Parathyroid adenoma (tissue), 2 donors: ENCODE data around the gene TGFBR1.

Experiments used
- H2AFZ ChIP-seq: fragments of 300-600 bp; sonication (generic); one replicate; pipeline ENCODE4 v1.7.0; 2017; ENCODE audit warnings: antibody characterized with exemption, mild to moderate bottlenecking
- H3K27ac ChIP-seq: fragments of 300-600 bp; sonication (generic); one replicate; pipeline ENCODE4 v1.7.0; 2017
- H3K27me3 ChIP-seq: fragments of 300-600 bp; sonication (generic); one replicate; pipeline ENCODE4 v1.7.0; 2017; ENCODE audit warnings: low read length; ENCODE audit not compliant: control insufficient read depth, insufficient read depth
- H3K36me3 ChIP-seq: fragments of 300-600 bp; sonication (generic); one replicate; pipeline ENCODE4 v1.7.0; 2017; ENCODE audit warnings: low read length; ENCODE audit not compliant: control insufficient read depth, insufficient read depth
- H3K4me1 ChIP-seq: fragments of 300-600 bp; sonication (generic); one replicate; pipeline ENCODE4 v1.7.0; 2017; ENCODE audit warnings: control low read depth
- H3K4me2 ChIP-seq: fragments of 300-600 bp; sonication (generic); one replicate; pipeline ENCODE4 v1.7.0; 2017; ENCODE audit warnings: low read length
- H3K4me3 ChIP-seq: fragments of 300-600 bp; sonication (generic); one replicate; pipeline ENCODE4 v1.7.0; 2017; ENCODE audit warnings: low read depth, low read length
- H3K79me2 ChIP-seq: fragments of 300-600 bp; sonication (generic); one replicate; pipeline ENCODE4 v1.7.0; 2017; ENCODE audit warnings: control low read depth
- H3K9ac ChIP-seq: fragments of 300-600 bp; sonication (generic); one replicate; pipeline ENCODE4 v1.7.0; 2017; ENCODE audit warnings: mild to moderate bottlenecking
- H3K9me3 ChIP-seq: fragments of 300-600 bp; sonication (generic); one replicate; pipeline ENCODE4 v1.7.0; 2017; ENCODE audit warnings: low read length; ENCODE audit not compliant: control insufficient read depth
- TF ChIP-seq, protein P1 (sequence below): fragments of 300-600 bp; sonication (generic); IDR thresholded peaks from one replicate; pipeline ENCODE4 v1.7.0; 2017; ENCODE audit warnings: antibody characterized with exemption, mild to moderate bottlenecking
- donor health status: primary hyperparathyroidism.

Gene TGFBR1

DNA sequence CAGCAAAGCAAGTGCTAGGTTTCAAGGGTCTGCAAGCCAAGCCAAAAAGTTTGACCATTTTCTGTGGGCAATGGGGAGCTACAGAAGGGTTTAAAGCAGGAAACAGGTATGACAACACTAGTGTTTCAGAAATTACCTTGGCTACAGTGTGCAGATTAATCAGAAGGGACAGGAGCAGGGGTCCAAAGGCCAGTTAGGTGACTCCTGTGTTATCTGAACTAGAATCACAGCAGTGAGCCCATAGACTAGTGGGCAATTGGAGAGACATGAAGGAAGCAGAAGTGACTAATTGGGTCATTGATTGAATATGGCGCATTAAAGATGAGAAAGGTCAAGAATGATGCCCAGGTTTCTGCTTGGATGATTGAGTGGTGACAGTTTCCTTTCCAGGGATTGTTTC lies 41.4 kb upstream of the TGFBR1 start:
- H3K9ac ChIP-seq: no peak overlapping the region
- no peak overlapping the region for H3K4me3 ChIP-seq
- no peaks in the 10 kb centered on the region for H3K27me3 ChIP-seq
- no peak overlapping the region for H3K4me2 ChIP-seq
- no peaks in the 10 kb centered on the region for H3K4me1 ChIP-seq
- H3K36me3 ChIP-seq: no peaks in the 10 kb centered on the region
- no peak overlapping the region for H3K27ac ChIP-seq
- no peaks in the 10 kb centered on the region for H3K79me2 ChIP-seq
- H3K9me3 ChIP-seq: no peaks in the 10 kb centered on the region
- H2AFZ ChIP-seq: no peak overlapping the region
- TF ChIP-seq, protein P1, sequence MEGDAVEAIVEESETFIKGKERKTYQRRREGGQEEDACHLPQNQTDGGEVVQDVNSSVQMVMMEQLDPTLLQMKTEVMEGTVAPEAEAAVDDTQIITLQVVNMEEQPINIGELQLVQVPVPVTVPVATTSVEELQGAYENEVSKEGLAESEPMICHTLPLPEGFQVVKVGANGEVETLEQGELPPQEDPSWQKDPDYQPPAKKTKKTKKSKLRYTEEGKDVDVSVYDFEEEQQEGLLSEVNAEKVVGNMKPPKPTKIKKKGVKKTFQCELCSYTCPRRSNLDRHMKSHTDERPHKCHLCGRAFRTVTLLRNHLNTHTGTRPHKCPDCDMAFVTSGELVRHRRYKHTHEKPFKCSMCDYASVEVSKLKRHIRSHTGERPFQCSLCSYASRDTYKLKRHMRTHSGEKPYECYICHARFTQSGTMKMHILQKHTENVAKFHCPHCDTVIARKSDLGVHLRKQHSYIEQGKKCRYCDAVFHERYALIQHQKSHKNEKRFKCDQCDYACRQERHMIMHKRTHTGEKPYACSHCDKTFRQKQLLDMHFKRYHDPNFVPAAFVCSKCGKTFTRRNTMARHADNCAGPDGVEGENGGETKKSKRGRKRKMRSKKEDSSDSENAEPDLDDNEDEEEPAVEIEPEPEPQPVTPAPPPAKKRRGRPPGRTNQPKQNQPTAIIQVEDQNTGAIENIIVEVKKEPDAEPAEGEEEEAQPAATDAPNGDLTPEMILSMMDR: no peak

DNA sequence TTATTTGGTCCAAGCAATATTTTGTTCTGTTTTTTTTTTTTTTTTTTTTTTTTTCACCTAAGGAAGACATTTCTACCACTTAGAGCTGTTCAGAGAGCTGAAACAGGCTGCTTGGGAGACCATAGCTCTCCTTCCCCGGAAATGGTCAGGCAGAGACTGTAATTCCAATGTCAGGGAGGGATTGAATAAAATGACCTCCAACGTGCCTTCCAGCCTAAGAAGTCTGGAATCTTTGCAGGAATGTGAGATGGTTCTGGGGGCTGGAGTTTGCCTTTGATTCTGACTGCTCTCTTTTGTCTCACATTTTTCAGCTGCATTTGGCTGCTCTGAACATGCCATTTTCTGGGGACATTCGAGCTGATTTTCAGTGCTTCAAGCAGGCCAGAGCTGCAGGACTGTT lies 38.3 kb upstream of the TGFBR1 start:
- Histone ChIP-seq H3K36me3 (no peaks in the 10 kb centered on the region), H3K4me2 (no peak overlapping the region), H2AFZ (no peak overlapping the region), H3K79me2 (no peaks in the 10 kb centered on the region), H3K9me3 (no peaks in the 10 kb centered on the region), H3K27ac (no peak overlapping the region), H3K4me3 (no peak overlapping the region), H3K4me1 (no peaks in the 10 kb centered on the region), H3K27me3 (no peaks in the 10 kb centered on the region), H3K9ac (no peak overlapping the region)
- TF ChIP-seq, protein P1: no peak

DNA sequence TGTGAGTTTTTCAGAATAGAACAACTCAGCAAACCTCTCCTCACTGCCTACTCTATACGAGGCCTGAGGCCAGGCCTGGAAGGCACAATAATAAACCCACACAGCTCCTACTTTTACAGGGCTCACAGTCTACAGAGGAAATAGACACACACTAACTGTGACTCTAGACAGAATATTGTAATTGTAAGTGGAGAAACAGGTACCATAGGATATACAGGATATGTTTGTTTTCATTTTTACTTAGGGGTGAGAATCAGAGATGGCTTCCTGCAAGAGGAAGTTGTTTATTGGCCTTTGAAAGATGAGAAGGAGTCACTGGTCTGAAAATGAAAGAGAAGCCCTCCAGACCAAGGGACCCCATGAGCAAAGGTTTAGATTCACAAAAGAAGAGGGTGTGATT lies 35.8 kb upstream of the TGFBR1 start:
- Histone ChIP-seq H3K4me1 (no peaks in the 10 kb centered on the region), H3K79me2 (no peaks in the 10 kb centered on the region), H3K27me3 (no peaks in the 10 kb centered on the region), H3K4me3 (no peak overlapping the region), H2AFZ (no peak overlapping the region), H3K9me3 (no peaks in the 10 kb centered on the region), H3K4me2 (no peak overlapping the region), H3K9ac (no peak overlapping the region), H3K27ac (no peak overlapping the region), H3K36me3 (no peaks in the 10 kb centered on the region)
- TF ChIP-seq, protein P1: no peak

DNA sequence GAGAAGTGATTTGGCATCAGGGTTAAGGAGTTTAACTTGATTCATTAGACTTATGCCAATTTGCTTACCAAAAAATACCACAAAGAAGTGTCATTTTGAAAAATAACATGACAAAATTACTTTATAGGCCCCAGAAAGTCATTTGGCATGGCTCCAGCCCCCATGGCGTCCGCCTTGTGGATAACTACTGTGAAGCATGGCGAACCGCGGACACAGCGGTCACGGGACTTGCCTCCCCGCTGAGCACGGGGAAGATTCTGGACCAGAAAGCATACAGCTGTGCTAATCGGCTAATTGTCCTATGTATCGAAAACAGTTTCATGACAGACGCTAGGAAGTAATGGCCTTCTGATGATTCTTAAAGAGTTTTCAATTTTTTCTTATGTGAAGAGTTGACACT lies 35.4 kb upstream of the TGFBR1 start:
- H3K27ac ChIP-seq: no peak overlapping the region
- H3K4me1 ChIP-seq: no peaks in the 10 kb centered on the region

DNA sequence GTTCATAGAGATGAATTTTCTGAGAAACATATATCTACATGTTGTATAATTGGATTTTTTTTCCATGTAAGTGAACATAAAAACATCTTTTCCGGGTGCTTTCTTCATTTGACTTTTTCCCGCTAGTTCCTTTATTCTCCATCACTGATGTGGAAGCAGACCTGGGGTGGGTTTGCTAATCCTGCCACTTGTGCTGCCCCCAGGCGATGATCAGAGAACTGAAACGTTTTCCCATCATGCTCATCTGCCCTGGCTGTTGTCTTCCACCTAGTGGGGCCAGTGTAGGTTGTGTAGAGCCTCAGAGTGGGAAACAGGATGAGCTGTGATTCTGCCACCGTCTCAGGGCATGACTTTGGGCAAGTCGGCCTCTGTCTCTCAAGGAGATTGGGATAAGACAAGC lies 34.2 kb upstream of the TGFBR1 start:
- no peak overlapping the region for H3K4me2 ChIP-seq
- H2AFZ ChIP-seq: no peak overlapping the region
- no peak overlapping the region for H3K4me3 ChIP-seq
- H3K27me3 ChIP-seq: no peaks in the 10 kb centered on the region
- H3K9me3 ChIP-seq: no peaks in the 10 kb centered on the region
- no peak overlapping the region for H3K9ac ChIP-seq
- TF ChIP-seq, protein P1: no peak
- no peaks in the 10 kb centered on the region for H3K36me3 ChIP-seq
- H3K4me1 ChIP-seq: no peaks in the 10 kb centered on the region
- no peak overlapping the region for H3K27ac ChIP-seq
- no peaks in the 10 kb centered on the region for H3K79me2 ChIP-seq

More for the DNA sequence above, 35.4 kb upstream of the TGFBR1 start:
- TF ChIP-seq, protein P1: no peak
- Histone ChIP-seq H2AFZ (no peak overlapping the region), H3K9ac (no peak overlapping the region), H3K79me2 (no peaks in the 10 kb centered on the region), H3K27me3 (no peaks in the 10 kb centered on the region), H3K36me3 (no peaks in the 10 kb centered on the region), H3K4me3 (no peak overlapping the region), H3K4me2 (no peak overlapping the region), H3K9me3 (no peaks in the 10 kb centered on the region)
